ENCODE data around the gene SDC1.
"Not testable (repeated sequence)": the region's sequence is repeated elsewhere in the genome, so short reads cannot be mapped to it uniquely, and the experiment has no call there.

The SDC1 gene

GRCh38 chr2:20196657-20197161 is 28.2 kb downstream of the SDC1 start:
- DNase-seq (ENCODE audit: low read depth): no peak

- no peak for DNase-seq (ENCODE audit: low read depth)
These were observed 28.8 kb downstream of the SDC1 start for GRCh38 chr2:20196053-20196656.

- no peak for DNase-seq (ENCODE audit: low read depth)
These were observed 29.4 kb downstream of the SDC1 start for GRCh38 chr2:20195431-20196033.

GRCh38 chr2:20195016-20195411 is 29.9 kb downstream of the SDC1 start:
- DNase-seq (ENCODE audit: low read depth): not testable (repeated sequence)

- DNase-seq (ENCODE audit: low read depth): no peak
These were observed 30.6 kb downstream of the SDC1 start for GRCh38 chr2:20194097-20195015.

GRCh38 chr2:20193185-20193584 is 31.7 kb downstream of the SDC1 start:
- DNase-seq (ENCODE audit: low read depth): no peak

GRCh38 chr2:20192781-20193180 is 32.1 kb downstream of the SDC1 start:
- DNase-seq (ENCODE audit: low read depth): no peak

GRCh38 chr2:20191714-20192569 is 33.0 kb downstream of the SDC1 start:
- DNase-seq (ENCODE audit: low read depth): no peak

- no peak for DNase-seq (ENCODE audit: low read depth)
These were observed 33.8 kb downstream of the SDC1 start for GRCh38 chr2:20190876-20191713.

GRCh38 chr2:20190170-20190569 is 34.8 kb downstream of the SDC1 start:
- no peak for DNase-seq (ENCODE audit: low read depth)

- no peak for DNase-seq (ENCODE audit: low read depth)
These were observed 35.5 kb downstream of the SDC1 start for GRCh38 chr2:20189299-20189931.

- DNase-seq (ENCODE audit: low read depth): no peak
These were observed 36.1 kb downstream of the SDC1 start for GRCh38 chr2:20188851-20189250.

GRCh38 chr2:20188201-20188600 is 36.7 kb downstream of the SDC1 start:
- DNase-seq (ENCODE audit: low read depth): no peak

GRCh38 chr2:20187331-20187730 is 37.6 kb downstream of the SDC1 start:
- DNase-seq (ENCODE audit: low read depth): no peak

GRCh38 chr2:20186855-20187187 is 38.1 kb downstream of the SDC1 start:
- no peak for DNase-seq (ENCODE audit: low read depth)

GRCh38 chr2:20186078-20186854 is 38.7 kb downstream of the SDC1 start:
- no peak for DNase-seq (ENCODE audit: low read depth)

- no peak for DNase-seq (ENCODE audit: low read depth)
These were observed 39.5 kb downstream of the SDC1 start for GRCh38 chr2:20185176-20186022.

GRCh38 chr2:20184067-20184938 is 40.6 kb downstream of the SDC1 start:
- no peak for DNase-seq (ENCODE audit: low read depth)

All from HS-27A (cell line).